HCT116 (cell line): ENCODE measurements around the gene FMC1.

Source experiments
- CBX3 ChIP-seq: IDR thresholded peaks from 2 replicates; pipeline ENCODE4 v1.6.1; 2012; ENCODE audit warnings: low read depth
- CEBPB ChIP-seq: IDR thresholded peaks from 2 replicates; pipeline ENCODE4 v1.6.1; 2012; ENCODE audit warnings: low read depth
- CTCF ChIP-seq, 3 experiments: fragments of 200-600 bp in 1 of 3; sonication (generic) in 1 of 3; IDR thresholded peaks in 2 of 3; conservative IDR thresholded peaks in 1 of 3; 2 replicates each; pipeline ENCODE4 v1.5.1; 2012 to 2017; ENCODE audit warnings: low read depth in 2 of 3, low read length in 2 of 3, antibody characterized with exemption in 1 of 3, borderline replicate concordance in 1 of 3, control low read depth in 1 of 3, mild to moderate bottlenecking in 1 of 3, mixed read lengths in 1 of 3, mixed run types in 1 of 3, moderate library complexity in 1 of 3; ENCODE audit not compliant: insufficient read depth in 1 of 3
- POLR2A ChIP-seq: IDR thresholded peaks from 2 replicates; pipeline ENCODE4 v1.7.0; 2011; ENCODE audit warnings: borderline replicate concordance; ENCODE audit not compliant: insufficient read depth, insufficient read length; ENCODE audit errors: extremely low read depth
- REST ChIP-seq: IDR thresholded peaks from 2 replicates; pipeline ENCODE4 v1.6.1; 2012; ENCODE audit warnings: low read depth

GRCh38 chr7:139340808-139341057 lies 404 bp upstream of the FMC1 start:
- TF ChIP-seq CTCF (IDR thresholded peaks at IDR 0.05 in 2 of 3, conservative IDR thresholded peaks at IDR 0.05 in 1 of 3; ENCODE audit: borderline replicate concordance in 1 of 3, insufficient read depth in 1 of 3, low read depth in 2 of 3, low read length in 2 of 3) (no peak), POLR2A (no peak), CBX3 (no peak), REST (no peak), CEBPB (no peak)
